SK-N-SH (cell line): ENCODE measurements around the gene RPS5. TPM values are rescaled to one million over a fixed set of nuclear protein-coding genes. Genes with fewer than 3 reads are reported as not detected.

ENCODE experiments used
- CTCF ChIA-PET: fragments of 300-600, 350-600 bp; formaldehyde crosslinking; extraction: SDS; loops from one replicate; lab custom pipeline; 2021; lab: Yijun Ruan, JAX
- POLR2A ChIA-PET: fragments of 350-600 bp; sonication (Branson Sonifier 250); formaldehyde crosslinking; extraction: SDS; loops from one replicate; lab custom pipeline; 2020; ENCODE audit warnings: antibody characterized with exemption, inconsistent platforms; lab: Yijun Ruan, JAX
- DNase-seq: peaks from one replicate; pipeline ENCODE4 v3.0.0; 2012
- H2AFZ ChIP-seq: fragments of 200-600 bp; sonication (generic); 2 replicates; pipeline ENCODE4 v1.8.1; 2016; ENCODE audit warnings: antibody characterized with exemption, mild to moderate bottlenecking, low read depth
- H3F3A ChIP-seq: fragments of 200-600 bp; sonication (generic); replicated peaks from 2 replicates; pipeline ENCODE3; 2016; ENCODE audit warnings: antibody characterized with exemption, mild to moderate bottlenecking; ENCODE audit not compliant: insufficient read depth
- H3K27ac ChIP-seq, 2 experiments: fragments of 200-500 bp in 1 of 2; fragments of 200-600 bp in 1 of 2; sonication (Bioruptor generic) in 1 of 2; sonication (generic), shearing (Covaris generic) in 1 of 2; 2 replicates each; pipeline versions ENCODE4 v1.5.1 to v1.6.1; 2014 to 2016; ENCODE audit warnings: low read depth in 2 of 2, inconsistent platforms in 1 of 2, low read length in 1 of 2, mild to moderate bottlenecking in 1 of 2, mixed read lengths in 1 of 2
- H3K27me3 ChIP-seq: fragments of 200-600 bp; sonication (generic), shearing (Covaris generic); 2 replicates; pipeline ENCODE4 v1.6.1; 2016; ENCODE audit warnings: mixed run types; ENCODE audit not compliant: insufficient read depth
- H3K36me3 ChIP-seq, 2 experiments: fragments of 200-500 bp in 1 of 2; fragments of 200-600 bp in 1 of 2; sonication (Bioruptor generic) in 1 of 2; sonication (generic) in 1 of 2; replicated peaks in 1 of 2; 2 replicates each; pipeline versions ENCODE3 to v1.5.1; 2014 to 2016; ENCODE audit warnings: low read length in 1 of 2, mild to moderate bottlenecking in 1 of 2; ENCODE audit not compliant: insufficient read depth in 2 of 2, control insufficient read depth in 1 of 2
- H3K4me1 ChIP-seq, 2 experiments: fragments of 200-500 bp in 1 of 2; fragments of 200-600 bp in 1 of 2; sonication (Bioruptor generic) in 1 of 2; sonication (generic), shearing (Covaris generic) in 1 of 2; 2 replicates each; pipeline versions ENCODE4 v1.5.1 to v1.6.1; 2014 to 2016; ENCODE audit warnings: low read depth in 1 of 2, low read length in 1 of 2, mixed run types in 1 of 2; ENCODE audit not compliant: insufficient read depth in 2 of 2, control insufficient read depth in 1 of 2
- H3K4me2 ChIP-seq: fragments of 200-600 bp; sonication (generic), shearing (Covaris generic); 2 replicates; pipeline ENCODE4 v1.6.1; 2017; ENCODE audit warnings: mixed run types
- H3K4me3 ChIP-seq, 2 experiments: fragments of 200-500 bp in 1 of 2; fragments of 200-600 bp in 1 of 2; sonication (Bioruptor generic) in 1 of 2; sonication (generic), shearing (Covaris generic) in 1 of 2; 2 replicates each; pipeline versions ENCODE4 v1.5.1 to v1.8.1; 2014 to 2016; ENCODE audit warnings: low read depth in 2 of 2, inconsistent platforms in 1 of 2, low read length in 1 of 2, mild to moderate bottlenecking in 1 of 2, mixed read lengths in 1 of 2, moderate library complexity in 1 of 2
- H3K79me2 ChIP-seq: fragments of 200-600 bp; sonication (generic); 2 replicates; pipeline ENCODE4 v1.8.1; 2017; ENCODE audit warnings: mild to moderate bottlenecking; ENCODE audit not compliant: insufficient read depth
- H3K9ac ChIP-seq: fragments of 200-600 bp; sonication (generic); 2 replicates; pipeline ENCODE4 v1.6.1; 2017; ENCODE audit warnings: mixed run types
- H3K9me2 ChIP-seq: fragments of 200-600 bp; sonication (generic); 2 replicates; pipeline ENCODE4 v1.6.1; 2017; ENCODE audit warnings: mixed run types
- H3K9me3 ChIP-seq: fragments of 200-600 bp; sonication (generic); 2 replicates; pipeline ENCODE4 v1.6.1; 2017; ENCODE audit warnings: mixed run types, mild to moderate bottlenecking, moderate library complexity
- H4K20me1 ChIP-seq: fragments of 200-600 bp; sonication (generic); 2 replicates; pipeline ENCODE4 v1.6.1; 2017; ENCODE audit warnings: mild to moderate bottlenecking, mixed run types; ENCODE audit not compliant: insufficient read depth
- CHD2 ChIP-seq: fragments of 150-350 bp; IDR thresholded peaks from 2 replicates; pipeline ENCODE4 v1.6.1; 2018; ENCODE audit warnings: low read length; ENCODE audit not compliant: partially characterized antibody
- CTCF ChIP-seq: fragments of 200-600 bp; sonication (generic); IDR thresholded peaks from 2 replicates; pipeline ENCODE4 v1.6.1; 2017; ENCODE audit warnings: antibody characterized with exemption, mild to moderate bottlenecking, moderate library complexity
- ELF1 ChIP-seq: IDR thresholded peaks from 2 replicates; pipeline ENCODE4 v1.4.0; 2012
- EP300 ChIP-seq, 2 experiments: IDR thresholded peaks; 2 replicates each; pipeline versions ENCODE4 v1.4.0 to v1.6.1; 2012; ENCODE audit warnings: borderline replicate concordance in 1 of 2, low read depth in 1 of 2, low read length in 1 of 2
- EZH2phosphoT487 ChIP-seq: fragments of 200-600 bp; sonication (generic); IDR thresholded peaks from 2 replicates; pipeline ENCODE4 v1.6.1; 2017; ENCODE audit warnings: low read depth, mixed run types, mild to moderate bottlenecking, antibody characterized with exemption, moderate library complexity, borderline replicate concordance
- FOXM1 ChIP-seq: IDR thresholded peaks from 2 replicates; pipeline ENCODE4 v1.4.0; 2012; ENCODE audit warnings: low read depth, mild to moderate bottlenecking
- MEF2A ChIP-seq: IDR thresholded peaks from 2 replicates; pipeline ENCODE4 v1.4.0; 2012; ENCODE audit warnings: low read depth, borderline replicate concordance
- MXI1 ChIP-seq: IDR thresholded peaks from 2 replicates; pipeline ENCODE4 v1.6.1; 2012; ENCODE audit warnings: mild to moderate bottlenecking, low read depth, low read length, improper control_type of control experiment
- PBX3 ChIP-seq: IDR thresholded peaks from 2 replicates; pipeline ENCODE4; 2012
- POLR2AphosphoS5 ChIP-seq: IDR thresholded peaks from 2 replicates; pipeline ENCODE4 v1.6.1; 2012; ENCODE audit warnings: low read depth, low read length
- RXRA ChIP-seq: IDR thresholded peaks from 2 replicates; pipeline ENCODE4 v1.4.0; 2012; ENCODE audit warnings: low read depth, mild to moderate bottlenecking, borderline replicate concordance
- TAF1 ChIP-seq: IDR thresholded peaks from 2 replicates; pipeline ENCODE4 v1.6.1; 2012; ENCODE audit warnings: low read depth, mild to moderate bottlenecking, low read length, moderate library complexity, borderline replicate concordance
- USF2 ChIP-seq: fragments of 150-350 bp; IDR thresholded peaks from 2 replicates; pipeline ENCODE4 v1.6.1; 2017; ENCODE audit warnings: antibody characterized with exemption, low read length, low read depth, borderline replicate concordance
- WGBS: methylation state at CpG from one replicate; pipeline ENCODE4 v1.1.6; 2017; ENCODE audit warnings: low lambda C conversion rate; 5-methylcytosine and 5-hydroxymethylcytosine counted together
- polyA plus RNA-seq, 3 experiments: library from polyadenylated mRNA; depleted of rRNA; stranded (reverse); fragments of >200 nt; gene quantifications; 2 replicates each; pipeline ENCODE4 v1.2.3, GENCODE V29; 2012
- TF ChIP-seq, protein P1 (sequence below): IDR thresholded peaks from 2 replicates; pipeline ENCODE4 v1.4.0; 2012; ENCODE audit warnings: low read depth

The RPS5 gene
- polyA plus RNA-seq, 1 of the 3 experiments (the other 2 are of a cell fraction), result 4,334 TPM

DNA sequence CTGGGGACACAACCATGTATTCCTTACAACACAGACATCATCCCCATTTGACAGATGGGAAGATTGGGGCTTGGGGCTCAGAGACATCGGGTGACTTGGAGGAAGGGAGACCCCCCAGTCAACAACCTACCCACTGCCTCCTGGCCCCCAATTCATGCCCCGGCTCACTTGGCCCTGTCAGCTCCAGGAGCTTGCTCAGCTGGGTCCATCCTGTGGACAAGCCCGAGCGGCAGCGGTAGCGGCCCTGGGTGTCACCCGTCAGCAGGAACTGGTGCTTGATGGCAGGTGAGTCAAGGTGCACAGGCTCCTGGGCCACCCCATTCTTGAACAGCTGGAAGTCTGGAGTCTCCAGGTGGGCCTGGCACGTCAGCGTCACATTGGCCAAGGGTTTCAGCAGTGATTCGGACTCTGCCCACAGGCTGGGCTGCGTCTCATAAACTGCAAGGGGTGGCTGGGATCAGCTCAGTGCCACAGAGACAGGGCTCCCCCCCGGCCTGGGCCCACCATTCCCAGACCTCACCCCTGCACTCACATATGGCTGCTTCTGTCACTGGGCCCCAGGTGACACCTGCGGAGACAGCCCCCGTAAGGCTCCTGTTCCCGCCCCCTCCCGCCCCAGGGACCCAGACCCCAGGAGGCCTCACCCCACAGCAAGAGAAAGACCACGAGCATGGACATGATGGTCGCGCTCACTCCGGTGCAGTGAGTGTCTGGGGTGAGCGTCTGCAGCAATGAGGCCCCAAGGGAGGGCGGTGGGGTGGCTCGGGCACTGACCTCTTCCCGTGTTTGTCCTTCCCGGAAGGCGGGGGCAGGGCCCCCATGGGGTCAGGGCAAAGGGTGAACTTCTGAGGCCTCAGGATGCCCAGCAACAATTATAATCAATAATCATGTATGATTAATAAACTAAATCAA is 34.1 kb upstream of the RPS5 start, which contains the start of gene A1BG (continued):
- TF ChIP-seq PBX3, result no peak
- TF ChIP-seq, all 33 proteins: peak for 0

DNA sequence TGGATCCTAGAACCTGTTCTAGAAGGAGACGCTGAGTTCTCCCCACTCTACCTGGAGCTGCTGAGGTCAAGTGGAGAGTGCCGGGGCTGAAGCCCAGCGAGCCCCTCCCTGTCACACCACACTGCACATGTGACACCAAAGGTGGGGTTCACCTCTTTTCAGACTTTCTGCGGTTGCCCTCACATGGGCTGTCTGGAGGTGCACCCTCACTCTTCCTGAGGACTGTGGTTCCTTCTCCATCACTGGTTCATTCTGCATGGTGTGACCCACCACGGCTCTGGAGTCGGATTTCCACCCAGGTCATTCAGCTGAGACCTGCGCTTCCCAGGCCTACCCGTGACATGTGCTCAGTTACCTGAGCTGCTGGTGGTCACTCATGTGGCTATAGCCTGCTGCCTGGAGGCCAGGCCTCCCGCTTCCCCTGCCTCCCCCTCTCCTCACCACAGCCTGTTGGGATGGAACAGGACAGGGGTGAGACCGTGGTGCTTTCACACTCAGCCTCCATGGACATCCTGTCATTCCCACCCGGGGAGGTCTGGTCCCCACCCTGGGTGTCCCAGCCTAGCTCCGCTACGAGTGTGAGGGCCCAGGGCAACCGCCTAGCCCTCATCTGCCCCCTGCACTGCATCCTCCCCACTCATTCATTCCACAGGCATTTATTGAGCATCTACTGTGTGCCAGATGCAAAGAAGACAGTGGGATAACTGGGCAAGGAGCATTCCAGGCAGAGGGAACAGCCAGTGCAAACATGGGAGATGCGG is 33.2 kb upstream of the RPS5 start:
- H3K27ac ChIP-seq, result no peak overlapping the region
- no peaks in the 10 kb centered on the region for H3K9me3 ChIP-seq
- peaks cover 2 to 4% of the 10 kb centered on the region in 2 experiments for H3K36me3 ChIP-seq
- no peak for DNase-seq
- no peak overlapping the region for H2AFZ ChIP-seq
- H3F3A ChIP-seq, result no peaks in the 10 kb centered on the region
- no peak for TF ChIP-seq POLR2AphosphoS5
- H3K9ac ChIP-seq, result no peak overlapping the region
- POLR2A ChIA-PET, result interaction anchor here (1.4 to 3.6 kb wide), 2 partner anchors 8 to 9 kb away, joined by 3 to 18 read pairs; partner anchors contain the start of gene ZNF497
- H3K27me3 ChIP-seq, result no peaks in the 10 kb centered on the region
- peaks cover 18% of the 10 kb centered on the region for H3K79me2 ChIP-seq
- no peak overlapping the region for H3K4me3 ChIP-seq
- H3K4me1 ChIP-seq, result no peaks in the 10 kb centered on the region
- no peaks in the 10 kb centered on the region for H3K9me2 ChIP-seq
- H4K20me1 ChIP-seq, result no peaks in the 10 kb centered on the region
- CTCF ChIA-PET, result interaction anchor here (1.0 kb wide), 1 partner anchor 9 kb away, joined by 3 read pairs; the partner anchor contains the start of gene ZNF497
- 90% methylated on average over 10 of the region's 15 CpGs for WGBS
- H3K4me2 ChIP-seq, result no peak overlapping the region

- no peak overlapping the region for H3K4me2 ChIP-seq
- peaks cover 2% of the 10 kb centered on the region in 2 experiments for H3K36me3 ChIP-seq
- no peaks in the 10 kb centered on the region for H4K20me1 ChIP-seq
- no peak overlapping the region for H3K27ac ChIP-seq
- no peaks in the 10 kb centered on the region for H3K4me1 ChIP-seq
- peaks cover 11% of the 10 kb centered on the region for H3K79me2 ChIP-seq
- no peaks in the 10 kb centered on the region for H3K9me3 ChIP-seq
- no peak overlapping the region for H2AFZ ChIP-seq
- no peaks in the 10 kb centered on the region for H3K27me3 ChIP-seq
- POLR2A ChIA-PET, result interaction anchor here (1.4 to 3.6 kb wide), 2 partner anchors 8 kb away, joined by 3 to 18 read pairs; partner anchors contain the start of gene ZNF497
- H3F3A ChIP-seq, result no peaks in the 10 kb centered on the region
- no peak overlapping the region for H3K4me3 ChIP-seq
- TF ChIP-seq TAF1 (no peak), CTCF (no peak), ELF1 (no peak), MXI1 (no peak), FOXM1 (no peak), EZH2phosphoT487 (no peak), EP300 (IDR thresholded peaks at IDR 0.05; ENCODE audit: borderline replicate concordance in 1 of 2, low read depth in 1 of 2, low read length in 1 of 2) (no peak), USF2 (no peak), MEF2A (no peak), CHD2 (no peak), RXRA (no peak)
- TF ChIP-seq, protein P1, sequence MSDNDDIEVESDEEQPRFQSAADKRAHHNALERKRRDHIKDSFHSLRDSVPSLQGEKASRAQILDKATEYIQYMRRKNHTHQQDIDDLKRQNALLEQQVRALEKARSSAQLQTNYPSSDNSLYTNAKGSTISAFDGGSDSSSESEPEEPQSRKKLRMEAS, result no peak
- TF ChIP-seq, all 33 proteins: peak for 0
- no peak for DNase-seq
- H3K9ac ChIP-seq, result no peak overlapping the region
- WGBS, result 84% methylated on average over 6 of the region's 6 CpGs
- CTCF ChIA-PET, result interaction anchor here (1.0 kb wide), 1 partner anchor 8 kb away, joined by 3 read pairs; the partner anchor contains the start of gene ZNF497
- no peaks in the 10 kb centered on the region for H3K9me2 ChIP-seq
Measured at GRCh38 chr19:58354478-58355030, 32.5 kb upstream of the RPS5 start.
